NCI-H69 (cell line): ENCODE data around the gene PRDM10.

Source experiments
- DNase-seq: peaks from one replicate; lab custom pipeline; 2025; lab: John Stamatoyannopoulos, UW

PRDM10 gene

DNA sequence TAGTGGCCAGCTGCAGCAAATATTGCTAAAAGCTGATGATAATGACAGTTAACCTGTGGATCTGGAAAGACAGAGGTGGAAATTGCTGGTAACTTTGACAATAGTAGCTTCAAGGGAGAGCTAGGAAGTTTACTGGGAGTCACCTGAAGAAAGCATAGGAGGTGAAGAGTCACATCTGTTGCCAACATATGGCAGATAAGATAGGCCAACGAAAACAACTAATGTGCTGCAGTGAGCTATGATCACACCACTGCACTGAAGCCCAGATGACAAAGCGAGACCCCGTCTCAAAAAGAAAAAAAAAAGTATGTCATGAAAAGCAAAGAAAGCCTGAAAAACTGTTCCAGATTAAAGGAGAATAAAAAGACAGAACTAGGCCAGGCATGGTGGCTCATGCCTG is 4.3 kb upstream of the PRDM10 start:
- DNase-seq = no peak

DNA sequence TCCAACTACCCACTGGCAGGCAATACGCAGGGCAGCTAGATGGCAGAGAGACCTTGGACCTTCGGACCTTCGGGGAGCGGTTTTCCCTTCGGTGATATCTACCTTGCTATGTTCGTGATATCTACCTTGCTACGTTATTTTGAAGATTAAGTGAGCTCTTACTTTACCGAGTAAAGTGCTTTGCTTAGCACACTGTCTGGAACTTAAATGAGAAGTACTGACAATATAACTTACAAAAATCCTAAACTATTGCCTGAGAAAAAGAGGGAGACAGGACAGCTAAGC is 1.0 kb upstream of the PRDM10 start:
- no peak for DNase-seq

DNA sequence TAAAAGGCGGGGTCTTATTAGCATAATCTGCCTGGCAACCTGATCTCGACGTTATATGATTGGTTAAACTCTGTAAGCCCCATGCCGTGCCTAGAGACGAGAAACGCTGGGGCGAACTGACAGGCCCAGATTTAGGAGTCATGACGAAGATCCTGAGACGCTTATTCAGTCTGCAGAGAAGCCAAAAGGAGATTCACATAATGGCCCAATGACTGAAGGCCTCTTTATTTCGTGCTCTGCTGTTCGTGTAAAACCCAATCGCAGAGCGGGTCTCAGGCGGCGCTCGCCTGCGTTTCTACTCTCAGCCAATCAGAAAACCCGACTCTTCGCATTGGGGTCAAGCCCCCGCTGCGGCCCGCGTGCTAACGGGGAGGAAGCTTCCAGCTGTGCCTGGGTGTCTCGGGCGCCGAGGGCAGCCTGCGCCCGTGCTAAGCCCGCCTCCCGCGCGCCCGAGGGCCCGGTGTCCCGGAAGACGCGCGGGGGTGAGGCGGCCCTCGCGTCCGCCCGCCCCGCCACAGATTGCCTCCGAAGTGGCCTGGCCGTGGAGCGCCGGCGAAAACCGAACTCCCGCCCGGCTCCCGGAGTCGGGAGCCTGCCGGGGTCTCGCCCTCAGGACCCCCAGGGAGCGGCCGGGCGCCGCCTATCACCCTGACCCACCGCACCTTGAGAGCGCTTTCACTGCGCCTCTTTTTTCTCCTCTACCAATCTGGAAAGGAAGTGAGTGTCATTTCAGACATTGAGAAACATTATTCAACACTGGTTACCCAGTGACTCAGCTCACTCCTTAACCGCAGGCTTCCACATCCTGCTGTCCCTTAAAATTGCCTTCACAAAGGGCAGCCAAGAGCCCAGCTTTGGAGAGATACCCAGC is 446 bp upstream of the PRDM10 start:
- peak; percentile 99 for DNase-seq

DNA sequence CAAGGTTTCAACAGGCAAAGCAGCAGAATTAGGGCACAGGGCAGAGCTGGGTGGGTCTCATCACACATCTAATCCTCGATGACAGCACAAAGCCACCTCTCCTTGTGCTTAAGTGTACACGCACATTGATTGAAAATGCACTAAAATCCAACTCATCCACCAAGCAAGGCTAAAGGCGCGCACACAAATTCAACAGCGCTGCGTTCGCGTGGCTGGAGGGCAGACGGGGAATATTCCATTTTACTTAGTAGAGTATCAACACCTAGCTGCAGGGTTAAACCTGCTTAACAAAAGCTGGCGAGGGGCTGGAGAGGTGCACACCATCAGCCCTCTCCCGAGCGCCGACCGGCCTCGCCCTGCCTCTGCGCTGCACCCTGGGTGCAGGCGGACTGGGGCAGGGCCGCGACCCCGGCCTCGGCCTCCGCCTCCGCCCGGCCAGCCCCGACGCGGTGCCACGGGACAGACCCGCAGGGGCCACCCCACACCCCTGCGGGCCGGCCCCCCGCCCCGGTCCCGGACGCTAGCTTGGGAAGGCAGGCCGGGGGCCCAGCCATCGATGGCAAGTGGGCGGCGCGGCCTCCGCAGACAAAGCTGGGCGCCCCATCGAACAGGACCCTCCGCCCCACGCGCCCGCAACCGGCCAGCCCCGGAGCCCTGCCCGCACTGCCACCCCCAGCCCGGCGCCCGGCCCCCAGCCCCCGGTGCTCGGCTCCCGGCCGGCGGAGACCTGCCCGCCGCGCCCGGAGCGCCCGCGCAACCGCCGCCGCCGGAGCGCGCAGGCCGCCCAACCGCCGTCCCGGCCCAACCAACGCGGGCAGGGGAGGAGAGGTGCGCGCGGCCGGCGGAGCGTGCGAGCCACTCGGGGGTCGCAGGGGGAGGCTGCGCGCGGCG is 929 bp downstream of the PRDM10 start:
- peak; percentile 75 for DNase-seq

DNA sequence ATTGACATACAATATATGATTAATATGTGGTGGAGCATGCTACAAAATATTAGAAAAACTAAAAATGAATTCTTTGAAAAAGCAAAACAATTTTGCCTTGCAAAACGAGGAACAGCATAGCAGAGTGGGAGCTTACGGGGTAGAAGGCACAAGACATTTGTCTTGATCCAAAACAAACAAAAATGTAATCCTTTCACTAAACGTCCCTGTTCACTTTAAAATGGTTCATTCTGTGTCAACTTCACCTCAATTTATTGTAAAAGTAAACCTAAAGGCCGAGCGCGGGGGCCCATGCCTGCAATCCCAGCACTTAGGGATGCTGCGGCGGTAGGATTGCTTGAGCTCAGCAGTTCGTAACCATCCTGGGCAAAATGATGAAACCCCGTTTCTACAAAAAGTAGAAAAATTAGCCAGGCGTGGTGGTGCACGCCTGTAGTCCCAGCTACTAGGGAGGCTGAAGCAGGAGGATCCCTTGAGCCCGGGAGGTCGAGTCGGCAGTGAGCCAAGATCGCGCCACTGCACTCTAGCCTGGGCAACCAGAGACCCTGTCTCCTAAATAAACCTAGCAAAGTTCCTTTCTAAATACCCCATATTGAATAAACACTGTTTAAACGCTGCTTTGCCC is 2.0 kb downstream of the PRDM10 start:
- DNase-seq = peak; percentile 41

DNA sequence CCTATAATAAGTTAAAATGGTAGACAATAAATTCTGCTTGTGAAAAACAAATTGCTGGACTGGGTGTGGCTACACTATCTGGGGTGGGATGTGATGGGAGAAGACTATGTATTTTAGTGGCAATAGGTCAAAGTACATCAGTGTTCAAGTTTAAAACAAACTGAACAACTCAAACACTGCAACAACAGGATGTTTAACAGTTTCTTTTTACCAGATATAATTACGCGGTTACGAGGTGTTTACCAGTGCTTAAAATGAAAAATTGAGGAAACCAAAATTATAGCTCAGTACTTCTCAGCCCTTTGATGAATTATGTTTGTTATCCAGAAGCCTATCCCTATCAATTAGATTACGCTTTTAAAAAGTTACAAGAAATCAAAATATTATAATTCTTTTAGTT is 3.2 kb downstream of the PRDM10 start:
- peak; percentile 57 for DNase-seq

DNA sequence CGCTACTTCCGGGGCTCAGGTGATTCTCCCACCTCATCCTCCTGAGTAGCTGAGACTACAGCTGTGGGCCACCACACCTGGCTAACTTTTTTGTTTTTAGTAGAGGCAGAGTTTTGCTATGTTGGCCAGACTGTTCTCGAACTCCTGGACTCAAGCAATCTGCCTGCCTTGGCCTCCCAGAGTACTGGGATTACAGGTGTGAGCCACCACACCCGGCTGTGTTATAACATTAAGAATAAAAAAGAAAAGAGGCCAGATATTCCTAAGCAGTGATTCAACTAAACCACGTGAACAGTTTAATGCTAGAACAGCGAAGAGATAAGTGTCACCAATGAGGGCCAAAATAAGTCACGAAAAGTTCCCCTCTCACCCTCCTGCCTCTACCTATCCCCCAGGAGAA is 3.7 kb downstream of the PRDM10 start:
- no peak for DNase-seq

DNA sequence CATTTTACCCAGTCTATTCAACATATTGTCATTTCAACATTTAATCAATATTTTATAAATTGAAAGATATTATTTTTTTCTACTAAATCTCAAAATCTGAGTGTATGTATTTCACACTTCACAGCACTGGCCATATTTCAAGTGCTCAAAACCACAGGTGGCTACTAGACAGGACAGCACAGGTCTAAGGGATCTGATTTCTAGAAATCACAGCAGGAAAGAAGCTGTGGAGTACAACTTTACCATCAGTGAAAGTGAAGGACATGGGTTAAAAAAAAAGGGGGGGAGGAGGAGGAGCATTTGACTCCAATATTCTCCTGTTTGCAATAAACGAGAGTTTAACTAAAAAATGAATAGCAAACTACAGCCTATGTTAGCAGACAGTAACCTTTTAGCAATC is 4.5 kb downstream of the PRDM10 start:
- peak; percentile 84 for DNase-seq

DNA sequence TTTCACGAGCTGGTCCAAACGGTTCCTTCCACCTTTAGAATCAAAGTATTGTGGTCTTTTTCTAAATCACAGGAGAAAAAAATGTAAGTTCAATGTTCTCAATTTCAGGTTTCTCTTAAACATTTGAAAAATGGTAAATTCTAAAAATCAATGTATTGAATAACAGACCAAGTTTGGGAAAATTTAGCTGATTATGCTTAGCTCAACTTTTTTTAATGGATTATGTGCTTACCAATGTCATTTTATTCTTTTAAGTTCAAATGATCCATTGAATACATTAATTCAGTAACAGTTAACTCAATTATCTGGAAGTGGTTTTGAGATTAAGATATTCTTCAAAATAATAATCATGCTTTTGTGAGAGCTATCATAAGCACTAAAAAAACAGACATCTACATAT is 5.1 kb downstream of the PRDM10 start:
- no peak for DNase-seq

DNA sequence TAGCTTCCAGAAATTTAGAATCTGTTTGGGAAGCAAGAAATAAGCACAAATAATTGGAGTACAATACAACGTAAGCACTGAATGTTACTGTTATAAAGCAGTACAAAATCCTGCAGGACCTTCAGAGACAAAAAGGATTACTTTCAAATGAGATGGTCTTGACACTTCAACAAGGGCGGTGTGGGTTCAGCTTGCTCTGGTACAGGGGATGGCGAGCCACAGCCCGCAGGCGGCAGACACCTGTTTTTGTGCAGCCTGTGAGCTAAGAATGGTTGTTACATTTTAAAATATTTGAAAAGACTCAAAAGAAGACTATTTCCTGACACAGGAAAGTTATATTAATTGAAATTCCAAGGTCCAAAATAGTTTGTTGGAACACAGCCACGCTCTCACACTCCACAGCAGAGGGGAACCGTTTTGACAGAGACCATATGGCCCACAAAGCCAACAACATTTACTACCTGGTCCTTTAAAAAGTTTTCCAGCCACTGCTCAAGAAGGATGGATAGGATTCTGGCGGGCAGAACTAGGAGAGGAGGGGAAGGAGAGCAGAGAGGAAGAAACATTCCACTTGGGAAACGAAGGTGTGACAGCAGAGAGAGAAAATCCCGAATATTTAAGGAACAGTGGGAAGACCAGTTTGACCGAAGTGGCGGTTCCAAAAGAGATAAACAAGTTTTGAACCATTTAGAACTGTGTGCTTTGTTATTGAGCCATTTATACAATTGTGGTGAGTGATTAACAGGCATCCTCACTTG is 6.3 kb downstream of the PRDM10 start:
- DNase-seq = no peak

DNA sequence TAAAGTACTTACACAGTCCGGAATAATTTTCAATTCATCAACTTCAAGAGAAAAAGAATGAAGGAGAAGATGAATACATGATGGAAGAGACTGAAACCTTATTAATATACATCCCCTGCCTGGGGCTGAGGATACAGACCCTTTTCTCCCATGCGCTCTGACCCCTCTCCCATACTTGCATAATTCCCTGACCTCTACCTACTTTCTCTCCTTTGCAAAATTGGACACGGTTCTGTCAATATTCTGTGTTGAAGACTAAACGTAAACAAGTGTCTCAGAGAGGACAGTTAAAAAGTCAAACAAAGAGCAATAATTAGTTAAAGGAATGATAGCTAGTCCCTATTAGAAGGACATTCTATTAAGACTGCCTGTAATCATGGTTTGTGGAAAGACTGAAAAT is 7.5 kb downstream of the PRDM10 start:
- no peak for DNase-seq

DNA sequence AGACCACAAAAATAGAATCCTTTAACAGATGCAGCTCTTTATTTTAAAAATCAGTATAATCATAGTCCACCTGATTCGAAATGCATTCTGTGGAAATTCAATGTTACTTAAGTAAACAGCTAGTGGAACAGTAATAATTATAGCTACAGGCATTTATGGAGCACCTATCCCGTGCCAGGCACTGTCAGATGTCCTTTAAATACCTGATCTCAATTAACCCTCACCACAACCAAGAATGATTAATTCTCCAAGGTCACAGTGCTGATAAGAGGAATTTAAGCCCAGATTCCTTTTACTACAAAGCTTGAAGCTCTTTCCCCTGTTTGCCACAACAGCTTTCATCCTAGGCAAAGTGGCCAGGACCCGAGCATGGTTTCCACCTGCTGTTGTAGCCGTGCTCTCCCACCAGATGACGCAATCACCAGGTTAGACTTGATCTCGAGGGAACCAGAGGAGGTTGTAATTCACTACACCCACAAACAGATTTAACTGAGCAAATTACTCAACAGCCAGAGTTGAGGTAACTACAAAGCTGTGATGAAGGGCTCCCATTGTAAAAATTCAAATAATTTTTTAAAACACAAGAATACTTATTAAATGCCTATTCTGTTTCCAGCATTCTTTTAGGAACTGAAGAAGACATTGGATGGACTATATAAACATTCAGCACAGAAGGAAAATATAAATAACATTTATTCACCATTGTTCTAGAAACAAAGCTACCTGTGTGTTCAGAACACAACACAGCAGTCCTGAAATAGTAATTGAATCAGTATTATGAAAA is 10.3 kb downstream of the PRDM10 start:
- DNase-seq = peak; percentile 93

DNA sequence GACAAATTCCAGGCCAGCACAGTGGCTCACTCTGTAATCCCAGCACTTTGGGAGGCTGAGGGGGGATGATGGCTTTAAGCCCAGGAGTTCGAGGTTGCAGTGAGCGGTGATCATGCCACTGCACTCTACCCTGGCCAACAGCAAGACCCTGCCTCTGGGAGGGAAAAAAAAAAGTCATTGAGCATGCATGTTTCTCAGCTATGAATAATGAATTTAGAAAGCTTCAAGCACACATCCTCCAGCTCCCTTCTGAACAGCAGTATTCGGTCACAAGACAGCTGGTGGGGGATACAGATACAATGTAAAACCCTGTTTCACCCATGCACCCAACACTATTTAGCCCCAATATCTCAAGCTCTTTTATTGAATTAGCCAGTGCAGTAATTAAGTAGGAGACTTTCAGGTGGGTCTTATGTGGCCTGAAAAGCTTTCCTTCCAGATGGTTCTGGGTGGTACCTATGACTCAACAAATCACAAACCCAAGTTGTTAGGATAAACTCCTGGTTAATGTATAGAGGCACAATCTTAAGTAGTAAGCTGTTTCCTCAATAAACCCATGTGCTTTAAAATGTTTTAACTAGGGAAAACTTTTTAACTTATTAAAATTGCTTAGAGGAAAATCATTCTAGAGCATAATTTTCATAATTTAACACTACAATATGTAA is 13.4 kb downstream of the PRDM10 start:
- no peak for DNase-seq

DNA sequence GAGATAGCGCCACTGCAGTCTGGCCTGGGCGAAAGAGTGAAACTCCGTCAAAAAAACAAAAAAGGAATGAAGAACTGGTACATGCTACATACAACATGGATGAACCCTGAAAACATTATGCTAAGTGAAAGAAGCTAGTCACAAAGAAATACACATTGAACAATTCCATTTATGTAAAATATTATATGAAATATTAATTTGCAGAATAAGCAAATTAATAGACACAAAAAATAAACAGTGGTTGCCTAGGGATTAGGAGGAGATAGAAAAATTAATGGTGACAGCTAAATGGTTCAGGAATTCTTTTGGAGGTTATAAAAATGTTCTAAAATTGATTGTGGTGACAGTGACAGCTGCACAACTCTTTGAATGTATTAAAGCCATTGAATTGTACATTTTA is 14.7 kb downstream of the PRDM10 start:
- DNase-seq = no peak

DNA sequence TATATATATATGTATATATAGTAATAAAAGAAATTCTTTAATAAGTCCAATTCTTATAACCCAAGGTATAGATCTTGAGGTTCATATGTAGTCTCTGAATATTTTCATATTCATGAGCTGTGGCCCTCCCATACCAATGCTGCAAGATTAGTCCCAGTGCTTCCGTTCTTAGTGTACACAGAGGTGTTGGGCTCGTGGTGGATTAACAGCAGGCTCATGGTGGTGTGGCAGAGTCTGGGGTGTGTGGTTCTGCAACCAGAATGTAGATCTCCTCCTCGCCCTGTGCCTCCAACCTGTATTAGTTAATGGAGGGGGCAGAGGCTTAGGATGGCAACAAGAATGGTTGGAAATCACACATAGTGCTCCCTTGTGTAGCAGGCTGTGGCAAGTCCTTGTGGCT is 16.8 kb downstream of the PRDM10 start:
- DNase-seq = no peak

DNA sequence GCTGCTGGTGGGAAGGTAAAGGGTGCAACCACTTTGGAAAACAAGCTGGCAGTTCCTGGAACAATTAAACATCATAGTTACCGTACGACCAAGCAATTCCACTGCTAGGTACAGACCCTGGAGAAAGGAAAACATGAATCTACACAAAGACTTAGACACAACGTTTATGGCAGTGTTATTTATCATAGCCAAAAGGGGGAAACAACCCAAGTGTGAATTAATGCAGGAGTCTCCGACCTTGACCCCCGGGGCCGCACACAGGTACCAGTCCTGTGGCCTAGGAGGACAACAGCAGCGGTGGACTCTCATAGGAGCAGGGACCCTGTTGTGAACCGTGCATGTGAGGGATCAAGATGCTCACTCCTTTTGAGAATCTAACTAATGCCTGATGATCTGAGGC is 22.5 kb downstream of the PRDM10 start:
- no peak for DNase-seq

DNA sequence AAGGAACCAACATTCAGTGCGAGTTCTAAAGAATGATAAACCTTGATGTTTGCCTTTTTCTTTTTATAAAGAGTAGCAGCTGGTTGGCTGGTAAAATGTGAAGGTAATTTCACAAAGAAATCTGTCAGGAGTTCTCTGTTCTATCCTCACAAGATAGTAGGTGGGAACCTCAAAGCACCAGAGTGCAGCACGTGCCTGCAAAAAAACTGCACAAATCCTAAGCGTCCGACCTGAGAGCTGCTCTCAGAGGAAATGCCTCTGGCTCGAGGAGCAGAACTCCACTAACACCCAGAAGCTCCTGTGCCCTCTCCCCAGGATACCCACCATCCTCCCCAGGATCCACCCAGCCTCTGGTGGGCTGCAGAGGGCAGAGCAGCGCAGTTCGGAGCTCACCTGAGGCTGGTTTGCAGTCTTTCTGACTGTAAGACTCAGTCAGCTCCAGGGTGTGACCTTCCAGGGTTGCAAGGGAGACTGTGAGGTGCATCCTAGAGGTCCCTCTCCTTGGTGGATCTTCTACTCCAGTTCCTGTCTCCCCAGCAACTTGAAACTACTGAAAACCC is 23.5 kb downstream of the PRDM10 start:
- DNase-seq = no peak

DNA sequence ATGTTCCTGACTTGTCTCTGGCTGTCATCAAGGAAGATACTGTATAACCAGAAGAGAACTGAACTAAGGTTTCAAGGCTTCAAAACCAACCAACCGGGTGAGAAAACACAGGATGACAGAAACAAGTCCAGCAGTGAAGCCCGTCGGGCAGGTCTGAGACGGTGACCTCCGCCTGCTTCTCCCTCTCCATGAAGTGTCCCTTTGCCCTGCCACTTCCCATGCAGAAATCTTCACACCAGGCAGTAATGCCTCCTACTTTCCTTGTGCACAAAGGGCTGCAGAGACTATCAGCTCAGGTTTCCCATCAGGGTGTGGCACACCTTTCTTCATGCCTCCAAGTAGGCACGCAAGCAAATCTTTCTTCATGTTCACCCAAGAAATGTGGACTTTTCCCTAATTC is 24.2 kb downstream of the PRDM10 start:
- no peak for DNase-seq

DNA sequence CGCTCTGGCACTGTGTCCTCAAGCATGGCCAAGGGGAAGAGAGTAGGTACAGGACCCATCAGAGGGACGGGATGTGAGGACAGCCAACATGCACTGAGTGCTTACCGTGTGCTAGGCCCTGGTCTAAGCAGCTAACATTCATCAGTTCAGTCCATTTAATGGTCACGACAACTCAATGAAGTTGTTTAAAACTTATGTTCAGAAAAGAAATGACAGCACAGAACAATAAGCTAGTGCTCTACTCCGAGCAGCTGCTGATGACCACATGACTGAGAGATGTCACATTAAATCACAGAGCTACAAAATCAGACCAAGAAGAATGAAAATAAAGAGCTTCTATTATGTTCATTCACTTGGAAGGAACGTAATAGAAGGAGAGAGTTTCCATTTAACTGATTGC is 26.3 kb downstream of the PRDM10 start:
- no peak for DNase-seq

DNA sequence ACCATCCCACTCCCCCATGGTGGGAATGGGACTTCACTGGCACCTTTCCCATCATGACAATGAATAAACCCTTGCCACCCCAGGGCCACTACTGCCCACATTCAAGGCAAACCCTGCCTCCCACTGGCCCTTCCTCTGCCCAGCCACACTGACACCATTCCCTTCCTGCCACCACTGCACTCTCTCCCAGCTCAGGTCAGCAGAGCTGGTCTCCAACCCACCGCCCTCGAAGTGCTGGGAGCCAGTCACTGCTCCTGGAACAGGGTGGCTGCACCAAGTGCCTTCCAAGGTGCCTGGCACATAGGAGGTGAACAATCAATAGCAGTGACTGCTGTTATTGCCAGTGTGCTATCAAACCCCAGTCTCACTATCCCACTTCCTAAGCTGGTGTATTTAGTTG is 27.1 kb downstream of the PRDM10 start:
- no peak for DNase-seq

DNA sequence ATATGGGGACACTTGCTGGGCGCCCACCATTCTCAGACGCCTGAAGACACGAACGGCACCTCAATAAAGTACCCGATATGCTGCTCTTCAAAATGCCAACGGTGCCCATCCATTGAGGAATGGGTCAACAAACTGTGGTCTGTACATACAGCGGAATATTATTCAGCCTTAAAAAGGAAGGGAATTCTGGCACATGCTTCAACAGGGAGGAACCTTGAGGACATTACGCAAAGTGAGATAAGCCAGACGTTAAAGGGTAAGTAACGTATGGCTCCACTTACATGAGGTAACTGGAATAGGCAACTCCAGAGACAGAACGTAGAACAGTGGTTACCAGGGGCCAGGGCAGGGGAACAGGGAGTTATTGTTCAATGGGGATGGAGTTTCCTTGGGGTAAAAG is 28.0 kb downstream of the PRDM10 start:
- no peak for DNase-seq
